Parathyroid adenoma (tissue), 2 donors: ENCODE results near the gene MAP3K5.
"Not testable (repeated sequence)": the region's sequence is repeated elsewhere in the genome, so short reads cannot be mapped to it uniquely, and the experiment has no call there.

ENCODE experiments used
- H2AFZ ChIP-seq: fragments of 300-600 bp; sonication (generic); one replicate; pipeline ENCODE4 v1.7.0; 2017; ENCODE audit warnings: antibody characterized with exemption, mild to moderate bottlenecking
- H3K27ac ChIP-seq: fragments of 300-600 bp; sonication (generic); one replicate; pipeline ENCODE4 v1.7.0; 2017
- H3K27me3 ChIP-seq: fragments of 300-600 bp; sonication (generic); one replicate; pipeline ENCODE4 v1.7.0; 2017; ENCODE audit warnings: low read length; ENCODE audit not compliant: control insufficient read depth, insufficient read depth
- H3K36me3 ChIP-seq: fragments of 300-600 bp; sonication (generic); one replicate; pipeline ENCODE4 v1.7.0; 2017; ENCODE audit warnings: low read length; ENCODE audit not compliant: control insufficient read depth, insufficient read depth
- H3K4me1 ChIP-seq: fragments of 300-600 bp; sonication (generic); one replicate; pipeline ENCODE4 v1.7.0; 2017; ENCODE audit warnings: control low read depth
- H3K4me2 ChIP-seq: fragments of 300-600 bp; sonication (generic); one replicate; pipeline ENCODE4 v1.7.0; 2017; ENCODE audit warnings: low read length
- H3K4me3 ChIP-seq: fragments of 300-600 bp; sonication (generic); one replicate; pipeline ENCODE4 v1.7.0; 2017; ENCODE audit warnings: low read depth, low read length
- H3K79me2 ChIP-seq: fragments of 300-600 bp; sonication (generic); one replicate; pipeline ENCODE4 v1.7.0; 2017; ENCODE audit warnings: control low read depth
- H3K9ac ChIP-seq: fragments of 300-600 bp; sonication (generic); one replicate; pipeline ENCODE4 v1.7.0; 2017; ENCODE audit warnings: mild to moderate bottlenecking
- H3K9me3 ChIP-seq: fragments of 300-600 bp; sonication (generic); one replicate; pipeline ENCODE4 v1.7.0; 2017; ENCODE audit warnings: low read length; ENCODE audit not compliant: control insufficient read depth
- TF ChIP-seq, protein P1 (sequence below): fragments of 300-600 bp; sonication (generic); IDR thresholded peaks from one replicate; pipeline ENCODE4 v1.7.0; 2017; ENCODE audit warnings: antibody characterized with exemption, mild to moderate bottlenecking
- donor health status: primary hyperparathyroidism.

The MAP3K5 gene

GRCh38 chr6:136716917-136717715 is 75.2 kb downstream of the MAP3K5 start:
- no peak overlapping the region for H3K4me2 ChIP-seq
- TF ChIP-seq, protein P1, sequence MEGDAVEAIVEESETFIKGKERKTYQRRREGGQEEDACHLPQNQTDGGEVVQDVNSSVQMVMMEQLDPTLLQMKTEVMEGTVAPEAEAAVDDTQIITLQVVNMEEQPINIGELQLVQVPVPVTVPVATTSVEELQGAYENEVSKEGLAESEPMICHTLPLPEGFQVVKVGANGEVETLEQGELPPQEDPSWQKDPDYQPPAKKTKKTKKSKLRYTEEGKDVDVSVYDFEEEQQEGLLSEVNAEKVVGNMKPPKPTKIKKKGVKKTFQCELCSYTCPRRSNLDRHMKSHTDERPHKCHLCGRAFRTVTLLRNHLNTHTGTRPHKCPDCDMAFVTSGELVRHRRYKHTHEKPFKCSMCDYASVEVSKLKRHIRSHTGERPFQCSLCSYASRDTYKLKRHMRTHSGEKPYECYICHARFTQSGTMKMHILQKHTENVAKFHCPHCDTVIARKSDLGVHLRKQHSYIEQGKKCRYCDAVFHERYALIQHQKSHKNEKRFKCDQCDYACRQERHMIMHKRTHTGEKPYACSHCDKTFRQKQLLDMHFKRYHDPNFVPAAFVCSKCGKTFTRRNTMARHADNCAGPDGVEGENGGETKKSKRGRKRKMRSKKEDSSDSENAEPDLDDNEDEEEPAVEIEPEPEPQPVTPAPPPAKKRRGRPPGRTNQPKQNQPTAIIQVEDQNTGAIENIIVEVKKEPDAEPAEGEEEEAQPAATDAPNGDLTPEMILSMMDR = no peak
- no peak overlapping the region for H3K27ac ChIP-seq
- no peaks in the 10 kb centered on the region for H3K4me1 ChIP-seq
- H3K79me2 ChIP-seq = no peaks in the 10 kb centered on the region
- H2AFZ ChIP-seq = no peak overlapping the region
- no peaks in the 10 kb centered on the region for H3K9me3 ChIP-seq
- no peak overlapping the region for H3K9ac ChIP-seq
- no peak overlapping the region for H3K4me3 ChIP-seq
- no peaks in the 10 kb centered on the region for H3K36me3 ChIP-seq
- H3K27me3 ChIP-seq = no peaks in the 10 kb centered on the region

DNA sequence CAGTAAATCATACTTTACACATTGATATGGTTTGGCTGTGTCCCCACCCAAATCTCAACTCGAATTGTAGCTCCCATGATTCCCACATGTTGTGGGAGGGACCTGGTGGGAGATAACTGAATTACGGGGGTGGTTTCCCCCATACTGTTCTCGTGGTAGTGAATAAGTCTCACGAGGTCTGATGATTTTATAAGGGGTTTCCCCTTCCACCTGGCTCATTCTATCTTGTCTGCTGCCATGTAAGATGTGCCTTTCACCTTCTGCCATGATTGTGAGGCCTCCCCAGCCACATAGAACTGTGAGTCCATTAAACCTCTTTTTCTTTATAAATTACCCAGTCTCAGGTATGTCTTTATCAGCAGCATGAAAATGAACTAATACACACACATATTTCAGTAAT is 79.6 kb downstream of the MAP3K5 start:
- not testable (repeated sequence) for H3K36me3 ChIP-seq, H3K4me3 ChIP-seq, H3K9me3 ChIP-seq, H3K79me2 ChIP-seq, H3K27me3 ChIP-seq, H3K9ac ChIP-seq, H3K4me2 ChIP-seq, H2AFZ ChIP-seq, H3K4me1 ChIP-seq, H3K27ac ChIP-seq

GRCh38 chr6:136711644-136712043 is 80.6 kb downstream of the MAP3K5 start:
- no peaks in the 10 kb centered on the region for H3K9me3 ChIP-seq
- no peak overlapping the region for H2AFZ ChIP-seq
- no peaks in the 10 kb centered on the region for H3K36me3 ChIP-seq
- no peak overlapping the region for H3K4me2 ChIP-seq
- H3K4me3 ChIP-seq = no peak overlapping the region
- H3K9ac ChIP-seq = no peak overlapping the region
- TF ChIP-seq, protein P1 = no peak
- no peaks in the 10 kb centered on the region for H3K4me1 ChIP-seq
- no peaks in the 10 kb centered on the region for H3K27me3 ChIP-seq
- H3K79me2 ChIP-seq = no peaks in the 10 kb centered on the region
- no peak overlapping the region for H3K27ac ChIP-seq

GRCh38 chr6:136710877-136711552 is 81.3 kb downstream of the MAP3K5 start:
- Histone ChIP-seq H2AFZ (no peak overlapping the region), H3K4me1 (no peaks in the 10 kb centered on the region), H3K79me2 (no peaks in the 10 kb centered on the region), H3K9me3 (no peaks in the 10 kb centered on the region), H3K27me3 (no peaks in the 10 kb centered on the region), H3K9ac (no peak overlapping the region), H3K27ac (no peak overlapping the region), H3K4me3 (no peak overlapping the region), H3K4me2 (no peak overlapping the region), H3K36me3 (no peaks in the 10 kb centered on the region)
- TF ChIP-seq, protein P1 = no peak

DNA sequence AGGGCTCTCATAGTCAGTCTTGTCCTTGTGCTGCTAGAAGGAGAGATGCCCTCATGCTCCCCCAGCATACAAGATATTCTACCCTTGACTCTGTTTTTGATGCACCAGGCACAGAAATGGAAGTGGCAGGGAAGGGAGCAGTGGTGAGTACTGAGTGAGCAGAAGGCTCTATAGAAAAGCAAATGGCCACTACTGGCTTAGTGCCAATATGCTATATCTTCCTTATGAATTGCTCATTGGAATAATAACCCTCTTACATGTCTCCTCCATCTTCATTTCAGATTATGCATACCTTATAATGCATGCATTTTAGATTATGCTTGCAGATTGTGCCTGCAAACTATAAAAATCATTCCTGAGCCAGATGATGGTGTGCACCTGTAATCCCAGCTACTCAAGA is 82.8 kb downstream of the MAP3K5 start:
- no peak overlapping the region for H3K4me2 ChIP-seq
- H2AFZ ChIP-seq = no peak overlapping the region
- H3K9ac ChIP-seq = no peak overlapping the region
- no peaks in the 10 kb centered on the region for H3K27me3 ChIP-seq
- H3K4me3 ChIP-seq = no peak overlapping the region
- TF ChIP-seq, protein P1 = no peak
- no peak overlapping the region for H3K27ac ChIP-seq
- H3K79me2 ChIP-seq = no peaks in the 10 kb centered on the region
- no peaks in the 10 kb centered on the region for H3K4me1 ChIP-seq
- no peaks in the 10 kb centered on the region for H3K9me3 ChIP-seq
- no peaks in the 10 kb centered on the region for H3K36me3 ChIP-seq
